GM23338 (cell line): ENCODE measurements around the gene SEC22A.

Source experiments
- CREB1 ChIP-seq: fragments of 250-450 bp; sonication (Bioruptor Pico); IDR thresholded peaks from 2 replicates; pipeline ENCODE4 v1.5.0; 2020; ENCODE audit warnings: low read depth, mild to moderate bottlenecking, moderate library complexity
- EZH2 ChIP-seq: fragments of 200-600 bp; sonication (generic); IDR thresholded peaks from one replicate; pipeline ENCODE4 v1.8.0; 2017; ENCODE audit warnings: antibody characterized with exemption, mild to moderate bottlenecking, low read depth; ENCODE audit not compliant: unreplicated experiment
- EZH2phosphoT487 ChIP-seq: fragments of 200-600 bp; sonication (generic); IDR thresholded peaks from one replicate; pipeline ENCODE4 v1.8.1; 2018; ENCODE audit warnings: antibody characterized with exemption; ENCODE audit not compliant: unreplicated experiment
- NANOG ChIP-seq: IDR thresholded peaks from 2 replicates; pipeline ENCODE4 v1.6.1; 2016; ENCODE audit warnings: antibody characterized with exemption, borderline replicate concordance
- POLR2AphosphoS5 ChIP-seq: IDR thresholded peaks from 2 replicates; pipeline ENCODE4 v1.6.1; 2016; ENCODE audit warnings: antibody characterized with exemption, low read depth
- REST ChIP-seq: IDR thresholded peaks from one replicate; pipeline ENCODE4 v1.6.1; 2018; ENCODE audit warnings: antibody characterized with exemption; ENCODE audit not compliant: unreplicated experiment
- ZNF462 ChIP-seq: fragments of 250-450 bp; sonication (Bioruptor Pico); IDR thresholded peaks from 2 replicates; pipeline ENCODE4 v1.5.0; 2020; ENCODE audit warnings: mild to moderate bottlenecking, moderate library complexity
- TF ChIP-seq, protein P1 (sequence below), 2 experiments: fragments of 200-600 bp in 1 of 2; sonication (generic) in 1 of 2; conservative IDR thresholded peaks; 2 replicates each; pipeline versions ENCODE4 v1.5.1 to v1.6.1; 2016 to 2017; ENCODE audit warnings: antibody characterized with exemption in 2 of 2, low read depth in 2 of 2, mild to moderate bottlenecking in 2 of 2, moderate library complexity in 1 of 2
- TF ChIP-seq, protein P2 (sequence below): IDR thresholded peaks from 2 replicates; pipeline ENCODE4 v1.6.1; 2016; ENCODE audit warnings: antibody characterized with exemption

GRCh38 chr3:123275691-123276090 is 73.9 kb downstream of the SEC22A start:
- TF ChIP-seq, protein P1, sequence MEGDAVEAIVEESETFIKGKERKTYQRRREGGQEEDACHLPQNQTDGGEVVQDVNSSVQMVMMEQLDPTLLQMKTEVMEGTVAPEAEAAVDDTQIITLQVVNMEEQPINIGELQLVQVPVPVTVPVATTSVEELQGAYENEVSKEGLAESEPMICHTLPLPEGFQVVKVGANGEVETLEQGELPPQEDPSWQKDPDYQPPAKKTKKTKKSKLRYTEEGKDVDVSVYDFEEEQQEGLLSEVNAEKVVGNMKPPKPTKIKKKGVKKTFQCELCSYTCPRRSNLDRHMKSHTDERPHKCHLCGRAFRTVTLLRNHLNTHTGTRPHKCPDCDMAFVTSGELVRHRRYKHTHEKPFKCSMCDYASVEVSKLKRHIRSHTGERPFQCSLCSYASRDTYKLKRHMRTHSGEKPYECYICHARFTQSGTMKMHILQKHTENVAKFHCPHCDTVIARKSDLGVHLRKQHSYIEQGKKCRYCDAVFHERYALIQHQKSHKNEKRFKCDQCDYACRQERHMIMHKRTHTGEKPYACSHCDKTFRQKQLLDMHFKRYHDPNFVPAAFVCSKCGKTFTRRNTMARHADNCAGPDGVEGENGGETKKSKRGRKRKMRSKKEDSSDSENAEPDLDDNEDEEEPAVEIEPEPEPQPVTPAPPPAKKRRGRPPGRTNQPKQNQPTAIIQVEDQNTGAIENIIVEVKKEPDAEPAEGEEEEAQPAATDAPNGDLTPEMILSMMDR (conservative IDR thresholded peaks at IDR 0.05; ENCODE audit: low read depth in 2 of 2) = no peak
- no peak for TF ChIP-seq POLR2AphosphoS5
- no peak for TF ChIP-seq REST
- no peak for TF ChIP-seq EZH2
- TF ChIP-seq, protein P2, sequence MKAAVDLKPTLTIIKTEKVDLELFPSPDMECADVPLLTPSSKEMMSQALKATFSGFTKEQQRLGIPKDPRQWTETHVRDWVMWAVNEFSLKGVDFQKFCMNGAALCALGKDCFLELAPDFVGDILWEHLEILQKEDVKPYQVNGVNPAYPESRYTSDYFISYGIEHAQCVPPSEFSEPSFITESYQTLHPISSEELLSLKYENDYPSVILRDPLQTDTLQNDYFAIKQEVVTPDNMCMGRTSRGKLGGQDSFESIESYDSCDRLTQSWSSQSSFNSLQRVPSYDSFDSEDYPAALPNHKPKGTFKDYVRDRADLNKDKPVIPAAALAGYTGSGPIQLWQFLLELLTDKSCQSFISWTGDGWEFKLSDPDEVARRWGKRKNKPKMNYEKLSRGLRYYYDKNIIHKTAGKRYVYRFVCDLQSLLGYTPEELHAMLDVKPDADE = no peak
- TF ChIP-seq EZH2phosphoT487 = no peak
- TF ChIP-seq CREB1 (CRISPR knock-in tag) = no peak
- no peak for TF ChIP-seq ZNF462 (CRISPR knock-in tag)
- no peak for TF ChIP-seq NANOG
